Activated CD8-positive, alpha-beta memory T cell treated with anti-CD3 and anti-CD28 coated beads, Interleukin-2, amount 50 U/mL, for 1 hour (primary cell): ENCODE data around the gene BCL2L12.
"Not testable (repeated sequence)": the region's sequence is repeated elsewhere in the genome, so short reads cannot be mapped to it uniquely, and the experiment has no call there.

Experiments used
- DNase-seq: peaks from one replicate; pipeline ENCODE4 v3.0.0-alpha.2; 2020; ENCODE audit errors: extremely low read depth

Gene BCL2L12, protein sequence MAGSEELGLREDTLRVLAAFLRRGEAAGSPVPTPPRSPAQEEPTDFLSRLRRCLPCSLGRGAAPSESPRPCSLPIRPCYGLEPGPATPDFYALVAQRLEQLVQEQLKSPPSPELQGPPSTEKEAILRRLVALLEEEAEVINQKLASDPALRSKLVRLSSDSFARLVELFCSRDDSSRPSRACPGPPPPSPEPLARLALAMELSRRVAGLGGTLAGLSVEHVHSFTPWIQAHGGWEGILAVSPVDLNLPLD

DNA sequence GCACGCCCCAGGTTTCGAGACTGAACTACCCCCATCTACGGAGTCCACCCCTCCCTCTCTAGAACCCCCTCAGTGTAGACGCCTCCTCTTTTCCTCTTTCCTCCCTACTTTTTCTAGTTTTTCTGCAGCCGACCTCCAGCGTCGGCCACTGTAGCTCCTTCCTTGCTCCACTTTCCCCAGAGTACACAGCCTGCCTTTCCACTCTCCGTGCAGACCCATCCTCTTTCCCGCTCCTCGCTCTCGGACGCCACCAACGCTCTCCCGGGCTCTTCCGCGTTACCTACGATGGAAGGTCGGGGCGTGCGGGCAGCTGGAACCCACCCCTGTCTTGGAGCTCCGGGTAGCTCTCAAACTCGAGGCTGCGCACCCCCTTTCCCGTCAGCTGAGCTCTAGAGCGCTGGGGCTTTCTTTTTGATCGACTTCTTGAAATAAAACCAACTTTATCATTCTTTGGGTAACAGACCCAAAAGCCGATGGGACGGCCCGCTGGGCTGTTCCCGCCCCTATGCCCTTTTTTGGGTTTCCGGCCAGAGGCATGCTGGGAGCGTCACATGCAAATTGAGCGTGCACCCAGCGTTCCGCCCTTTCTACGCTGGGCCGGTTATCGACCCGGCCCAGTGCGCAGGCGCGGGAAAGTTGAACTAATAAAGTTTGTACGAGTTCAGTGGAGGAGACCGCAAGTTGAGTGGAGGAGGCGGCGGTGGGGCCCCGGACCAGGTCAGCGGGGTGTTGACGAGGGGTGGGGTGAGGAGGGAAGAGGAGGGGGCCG lies at the start of gene BCL2L12, which contains the start of gene IRF3:
Gene BCL2L12, plus strand, starts transcription at position 583 of the 769 bp plus-strand sequence. CDS start 760 bp downstream, outside the sequence.
Gene IRF3, minus strand, starts transcription at position 507 of the 769 bp plus-strand sequence. CDS start 1,019 bp downstream, outside the sequence.
- DNase-seq = peak; percentile 97

DNA sequence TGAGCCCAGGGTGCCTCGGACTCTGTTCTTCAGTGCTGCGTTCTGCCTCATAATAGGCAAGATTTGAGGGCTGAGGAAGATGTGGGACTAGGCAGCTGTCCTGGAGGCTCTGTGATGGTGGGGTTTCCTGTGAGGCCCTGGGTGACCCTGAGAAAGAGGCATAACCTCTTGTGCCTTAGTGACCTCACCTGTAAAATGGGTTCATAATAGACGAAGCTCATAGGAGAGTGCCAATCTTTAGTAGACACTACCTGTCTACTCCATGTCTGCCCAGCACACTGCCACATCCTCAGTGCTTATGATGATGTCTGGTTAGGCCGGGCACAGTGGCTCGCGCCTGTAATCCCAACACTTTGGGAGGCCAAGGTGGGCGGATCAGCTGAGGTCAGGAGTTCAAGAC lies 49.2 kb upstream of the BCL2L12 start:
- DNase-seq = no peak

DNA sequence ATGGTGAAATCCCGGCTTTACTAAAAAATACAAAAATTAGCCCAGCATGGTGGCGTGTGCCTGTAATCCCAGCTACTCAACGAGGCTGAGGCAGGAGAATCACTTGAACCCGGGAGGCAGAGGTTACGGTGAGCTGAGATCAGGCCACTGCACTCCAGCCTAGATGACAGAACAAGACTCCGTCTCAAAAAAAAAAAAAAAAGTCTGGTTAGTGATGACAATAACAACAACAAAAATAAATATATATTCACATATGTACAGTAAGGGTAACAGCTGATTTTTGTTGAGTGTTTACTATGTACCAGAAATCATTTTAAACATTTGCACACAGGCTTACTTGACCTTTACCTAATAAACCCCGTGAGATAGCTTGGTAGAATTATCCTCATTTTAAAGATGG lies 48.8 kb upstream of the BCL2L12 start:
- DNase-seq = no peak

DNA sequence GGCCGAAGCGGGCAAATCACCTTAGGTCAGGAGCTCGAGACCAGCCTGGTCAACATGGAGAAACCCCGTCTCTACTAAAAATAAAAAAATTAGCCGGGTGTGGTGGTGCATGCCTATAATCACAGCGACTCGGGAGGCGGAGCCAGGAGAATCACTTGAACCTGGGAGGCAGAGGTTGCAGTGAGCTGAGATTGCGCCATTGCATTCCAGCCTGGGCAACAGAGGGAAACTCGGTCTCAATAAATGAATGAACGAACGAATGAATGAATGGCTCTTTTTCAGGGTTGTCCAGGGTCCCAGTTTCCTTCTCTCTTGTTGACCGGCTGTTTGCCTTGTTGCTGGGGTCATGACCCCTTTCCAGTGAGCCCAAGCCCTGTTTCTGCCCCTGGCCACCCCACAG lies 47.9 kb upstream of the BCL2L12 start:
- not testable (repeated sequence) for DNase-seq

DNA sequence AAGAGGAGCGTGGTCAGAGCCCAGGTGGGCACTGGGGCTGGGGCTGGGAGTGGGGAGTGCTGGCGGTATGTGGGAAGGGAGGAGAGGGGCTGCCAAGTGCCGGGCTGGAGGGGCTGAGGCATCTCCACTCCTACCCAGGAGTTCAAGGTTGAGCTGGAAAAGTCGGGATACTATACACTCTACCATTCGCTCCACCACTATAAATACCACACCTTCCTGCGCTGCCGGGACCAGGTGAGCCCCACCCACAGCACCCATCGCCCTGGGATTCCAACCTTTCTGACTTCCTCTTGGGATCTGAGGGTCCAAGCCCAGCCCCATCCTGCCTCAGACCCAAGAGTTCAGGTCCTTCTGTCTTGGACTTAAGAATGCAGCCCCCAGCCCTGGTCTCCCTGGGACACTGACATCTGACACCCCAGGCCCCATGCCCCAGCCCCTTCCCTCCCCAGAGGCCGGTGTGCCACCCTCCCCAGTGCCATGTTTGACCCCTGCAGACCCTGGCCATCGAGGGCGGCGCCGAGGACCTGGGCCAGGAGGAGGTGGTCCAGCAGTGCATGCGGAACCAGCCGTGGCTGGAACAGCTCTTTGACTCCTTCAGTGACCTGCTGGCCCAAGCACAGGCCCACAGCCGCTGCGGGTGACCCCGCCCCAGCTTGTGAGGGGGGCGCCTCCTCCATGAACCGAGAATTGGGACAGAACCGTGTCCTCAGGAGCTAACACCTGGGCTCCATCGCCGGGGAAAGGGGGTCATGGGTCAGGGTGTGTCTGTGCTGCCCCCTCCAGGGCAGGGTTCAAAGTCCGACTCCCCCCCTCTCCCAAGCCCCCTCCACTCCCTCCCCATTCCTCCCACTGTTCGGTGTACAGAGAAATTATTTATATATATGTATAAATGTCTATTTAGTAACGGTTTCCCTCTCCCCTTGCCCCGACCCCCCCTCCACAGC lies 40.5 kb upstream of the BCL2L12 start:
- no peak for DNase-seq

DNA sequence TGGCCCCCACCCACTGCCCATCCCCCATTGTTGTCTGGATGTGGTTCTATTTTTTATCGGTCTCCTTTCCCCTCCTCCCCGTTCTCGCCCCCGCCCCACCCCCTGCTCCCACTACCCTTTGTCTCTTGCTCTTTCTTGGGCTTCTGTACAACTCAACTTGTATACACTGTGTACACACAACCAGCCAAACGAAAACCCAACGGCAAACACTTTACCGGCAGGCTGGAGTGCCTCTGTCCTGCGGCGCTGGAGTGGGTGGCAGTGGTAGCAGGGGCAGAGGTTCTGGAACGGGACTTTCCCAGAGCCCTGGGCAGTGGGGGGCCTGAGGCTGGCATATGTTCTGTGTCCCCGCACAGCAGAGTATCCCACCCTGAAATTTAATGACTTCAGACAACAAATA lies 39.5 kb upstream of the BCL2L12 start:
- DNase-seq = no peak

DNA sequence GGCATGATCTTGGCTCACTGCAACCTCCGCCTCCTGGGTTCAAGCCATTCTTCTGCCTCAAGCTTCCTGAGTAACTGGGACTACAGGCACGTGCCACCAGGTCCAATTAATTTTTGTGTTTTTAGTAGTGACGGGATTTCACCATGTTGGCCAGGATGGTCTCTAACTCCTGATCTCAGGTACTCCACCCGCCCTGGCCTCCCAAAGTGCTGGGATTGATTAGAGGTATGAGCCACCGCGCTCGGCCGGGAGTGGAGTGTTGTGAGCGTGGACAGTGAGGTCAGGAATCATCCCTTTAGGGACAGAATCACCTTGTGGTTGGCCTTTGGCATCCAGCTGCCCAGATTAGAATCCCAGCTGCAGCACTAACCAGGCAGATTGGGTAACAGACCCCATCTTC lies 36.1 kb upstream of the BCL2L12 start:
- DNase-seq = no peak

DNA sequence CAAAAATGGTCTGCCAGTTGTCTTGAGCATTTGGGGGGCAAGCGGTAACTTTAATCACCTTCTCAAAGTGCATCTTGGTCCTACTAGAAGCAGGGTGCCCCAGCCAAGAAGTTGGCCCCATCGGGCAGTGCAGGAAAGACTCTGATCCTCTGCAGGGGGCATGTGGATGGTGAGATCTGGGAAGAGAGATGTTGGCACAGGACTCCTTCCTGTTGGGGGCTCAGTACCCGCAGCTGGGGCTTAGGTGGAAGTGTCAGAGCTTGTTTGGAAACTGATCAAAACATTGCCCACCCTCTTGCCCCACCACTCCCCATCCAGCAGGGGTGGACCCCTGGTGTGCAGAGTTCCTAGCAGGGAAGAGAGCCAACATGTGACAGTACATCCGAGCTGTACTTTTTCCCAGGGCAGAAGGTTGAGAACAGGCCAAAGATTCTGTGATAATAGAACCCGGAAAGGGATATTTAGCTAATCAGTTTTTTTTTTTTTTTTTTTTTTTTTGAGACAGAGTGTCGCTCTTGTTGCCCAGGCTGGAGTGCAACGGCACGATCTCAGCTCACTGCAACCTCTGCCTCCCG lies 34.6 kb upstream of the BCL2L12 start:
- DNase-seq = no peak

DNA sequence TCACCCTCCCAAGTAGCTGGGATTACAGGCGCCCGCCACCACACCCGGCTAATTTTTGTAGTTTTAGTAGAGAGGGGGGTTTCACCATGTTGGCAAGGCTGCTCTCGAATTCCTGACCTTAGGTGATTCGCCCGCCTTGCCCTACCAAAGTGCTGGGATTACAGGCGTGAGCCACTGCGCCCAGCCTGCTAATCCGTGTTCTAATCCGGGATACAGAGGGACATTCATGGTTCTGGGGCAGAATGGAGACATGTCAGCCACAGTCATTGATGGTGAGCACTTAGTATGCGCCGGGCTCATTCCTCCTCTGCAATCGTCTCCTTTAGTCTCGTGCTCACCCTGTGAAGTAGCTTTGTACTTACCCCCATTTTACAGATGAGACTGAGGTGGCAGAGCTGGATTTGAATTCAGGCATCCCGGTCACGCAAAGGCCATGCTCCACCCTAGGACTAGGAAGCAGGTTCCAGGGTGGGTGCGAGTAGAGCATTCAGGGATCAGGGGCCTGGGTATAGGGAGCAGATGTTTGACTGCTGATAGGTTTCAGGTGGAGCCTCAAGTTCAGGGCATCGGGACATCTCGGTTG lies 34.0 kb upstream of the BCL2L12 start:
- DNase-seq = no peak

DNA sequence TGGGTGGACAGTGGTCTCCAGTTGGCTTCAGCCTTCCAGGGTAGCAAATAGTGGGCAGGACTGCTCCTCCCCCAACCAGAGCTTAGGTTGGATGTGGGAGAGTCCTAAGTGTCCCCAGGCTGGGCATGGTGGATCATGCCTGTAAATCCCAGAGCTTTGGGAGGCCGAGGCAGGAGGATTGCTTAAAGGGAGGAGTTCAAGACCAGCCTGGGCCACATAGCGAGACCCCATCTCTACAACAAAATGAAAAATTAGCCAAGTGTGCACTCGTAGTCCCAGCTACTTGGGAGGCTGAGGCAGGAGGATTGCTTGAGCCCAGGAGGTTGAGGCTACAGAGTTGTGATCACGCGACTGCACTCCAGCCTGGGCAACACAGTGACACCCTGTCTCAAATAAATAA lies 33.2 kb upstream of the BCL2L12 start:
- no peak for DNase-seq

DNA sequence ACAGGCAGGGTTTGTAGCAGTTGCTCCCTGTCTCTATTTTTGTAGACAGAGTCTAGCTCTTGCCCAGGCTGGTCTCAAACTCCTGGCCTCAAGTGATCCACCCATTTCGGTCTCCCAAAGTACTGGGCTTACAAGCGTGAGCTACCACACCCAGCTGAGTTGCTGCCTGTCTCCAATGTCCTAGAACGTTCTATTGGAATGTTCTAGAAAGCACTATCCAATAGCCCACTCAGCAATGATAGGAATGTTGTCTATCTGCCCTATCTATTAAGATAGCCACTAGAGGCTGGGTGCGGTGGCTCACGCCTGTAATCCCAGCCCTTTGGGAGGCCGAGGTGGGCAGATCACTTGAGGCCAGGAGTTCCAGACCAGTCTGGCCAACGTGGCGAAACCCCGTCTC lies 32.5 kb upstream of the BCL2L12 start:
- DNase-seq = not testable (repeated sequence)

DNA sequence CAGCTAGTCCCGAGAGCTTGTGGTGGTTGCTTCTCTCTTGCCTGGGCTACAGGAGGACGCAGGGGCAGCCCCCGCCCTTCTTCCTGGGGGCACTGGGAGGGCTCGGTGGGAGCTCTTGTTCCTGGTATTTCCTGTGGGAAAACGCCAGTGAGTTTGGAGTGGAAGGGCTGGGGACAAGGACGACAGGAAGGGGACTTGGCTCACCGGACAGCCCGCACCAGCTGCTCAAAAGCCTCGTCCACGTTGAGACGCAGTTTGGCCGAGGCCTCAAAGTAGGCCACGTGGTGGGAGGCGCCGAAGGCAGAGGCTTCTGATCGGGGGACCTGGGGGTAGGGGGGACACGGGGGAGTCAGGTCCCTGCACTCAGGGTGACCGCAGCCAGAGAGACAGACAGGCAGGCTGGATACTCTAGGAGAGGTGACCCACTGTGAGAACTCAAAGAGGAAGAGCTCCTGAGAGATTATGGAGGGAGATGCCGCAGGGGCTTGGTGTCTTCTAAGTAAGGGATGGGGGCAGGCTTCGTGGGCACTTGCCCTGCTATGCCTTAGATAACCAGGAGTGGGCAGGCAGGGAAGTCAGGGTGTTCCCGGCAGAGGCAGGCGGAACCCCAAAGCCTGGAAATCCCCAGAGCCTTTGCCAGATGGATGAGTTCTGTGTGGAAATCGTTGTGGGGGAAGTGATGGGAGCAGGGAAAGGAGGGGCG lies 30.1 kb upstream of the BCL2L12 start:
- DNase-seq = no peak

DNA sequence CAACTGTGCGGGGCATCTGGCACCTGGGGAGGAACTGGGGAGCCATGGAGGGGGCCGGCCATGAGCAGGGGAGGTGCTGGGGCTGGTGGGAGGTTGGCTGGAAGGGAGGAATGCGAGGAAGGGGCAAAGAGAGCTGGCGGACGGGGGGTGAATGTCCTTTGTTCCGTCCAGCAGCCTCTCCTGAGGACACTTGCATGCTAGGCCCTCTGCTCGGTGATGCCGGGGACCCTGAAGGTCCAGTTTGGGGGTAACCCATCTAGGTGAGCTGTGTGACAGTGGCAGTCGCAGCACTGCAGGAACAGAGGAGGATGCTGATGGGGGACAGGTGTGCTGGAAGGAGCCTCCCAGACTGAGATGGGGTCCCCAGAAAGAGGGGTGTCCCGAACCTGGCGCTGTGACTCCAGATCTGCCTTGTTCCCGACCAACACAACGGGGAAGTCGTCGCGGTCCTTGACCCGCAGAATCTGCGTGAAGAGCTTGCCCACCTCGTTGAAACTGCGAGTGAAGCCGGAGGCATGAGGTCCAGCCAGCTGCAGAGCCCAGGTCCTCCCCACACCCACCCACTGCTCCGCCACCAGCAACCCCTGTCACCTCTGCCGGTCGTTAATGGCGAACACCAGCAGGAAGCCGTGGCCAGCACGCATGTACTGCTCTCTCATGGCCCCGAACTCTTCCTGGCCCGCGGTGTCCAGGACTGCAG lies 29.4 kb upstream of the BCL2L12 start:
- DNase-seq = no peak

DNA sequence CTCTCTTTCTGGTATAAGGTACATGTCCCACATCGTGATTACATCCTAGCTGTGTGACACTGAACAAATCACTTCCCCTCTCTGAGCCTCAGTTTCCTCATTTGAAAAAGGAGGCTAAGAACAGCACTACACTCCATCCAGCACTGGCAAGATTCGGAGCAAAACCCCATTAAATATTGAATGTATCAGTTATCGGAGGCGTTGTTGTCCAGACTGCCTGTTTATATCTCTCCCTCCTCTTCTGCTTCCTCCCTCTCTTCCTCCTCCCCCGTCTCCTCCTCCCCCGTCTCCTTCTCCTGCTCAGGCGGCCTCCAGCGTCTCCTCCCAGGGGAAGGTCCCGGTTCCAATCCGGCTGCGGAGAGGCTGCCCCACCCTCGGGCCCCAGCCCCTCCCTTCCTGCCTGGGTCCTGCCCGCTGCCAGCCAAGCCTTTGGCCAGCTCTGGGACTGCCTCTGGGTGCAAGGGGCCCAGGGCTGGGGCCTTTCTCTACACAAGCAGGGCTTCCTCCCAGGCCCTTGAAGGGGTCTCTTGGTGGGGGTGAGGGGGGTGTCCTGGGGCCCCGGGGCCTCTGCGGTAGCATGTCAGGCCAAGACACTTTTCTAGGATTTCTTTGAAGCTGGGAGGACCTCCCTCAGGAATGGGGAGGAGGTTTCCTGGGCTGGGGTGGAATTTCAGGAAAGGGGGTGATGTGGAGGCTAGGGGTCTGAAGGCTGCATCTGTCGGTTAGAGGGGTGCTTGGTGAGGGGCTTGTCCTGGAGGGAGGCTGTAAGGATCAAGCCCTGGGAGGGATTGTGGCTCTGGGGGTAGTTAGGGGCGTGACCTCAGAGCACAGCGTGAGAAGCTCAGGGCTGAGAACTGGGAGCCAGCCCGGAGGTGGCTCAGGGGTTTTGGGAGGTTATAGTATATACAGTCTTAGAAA lies 27.7 kb upstream of the BCL2L12 start:
- DNase-seq = no peak

DNA sequence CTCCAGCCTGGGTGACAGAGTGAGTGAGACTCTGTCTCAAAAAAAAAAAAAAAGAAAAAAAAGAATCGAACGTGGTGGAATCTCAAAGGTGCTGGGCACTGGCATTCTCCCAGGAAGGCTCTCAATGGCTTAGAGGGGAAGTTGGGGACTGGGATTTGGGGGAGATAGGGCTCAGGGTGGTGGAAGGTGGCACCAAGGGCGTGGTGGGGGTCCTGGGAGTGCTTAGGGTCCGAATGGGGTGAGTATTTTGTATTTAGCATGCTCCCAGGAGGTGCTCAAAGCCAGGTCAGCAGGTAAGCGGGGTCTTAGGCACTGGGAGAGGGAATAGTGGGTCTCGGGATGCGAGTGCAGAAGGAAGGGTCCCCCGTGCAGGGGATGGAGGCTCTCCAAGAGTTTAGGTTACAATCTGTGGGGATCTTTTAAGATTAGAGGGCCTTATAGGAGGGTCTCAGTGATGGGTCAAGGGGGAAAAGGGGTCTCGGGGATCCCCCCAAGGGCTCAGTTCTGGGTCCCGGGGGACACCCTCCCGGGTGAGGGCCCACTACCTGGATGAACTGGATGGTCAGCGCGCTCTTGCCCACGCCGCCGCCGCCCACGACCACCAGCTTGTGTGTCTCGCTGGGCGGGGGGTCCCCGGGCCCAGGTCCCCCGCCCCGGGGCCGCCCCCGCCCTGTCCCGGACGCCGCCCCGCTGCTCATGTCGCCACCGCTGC lies 26.2 kb upstream of the BCL2L12 start:
- no peak for DNase-seq

DNA sequence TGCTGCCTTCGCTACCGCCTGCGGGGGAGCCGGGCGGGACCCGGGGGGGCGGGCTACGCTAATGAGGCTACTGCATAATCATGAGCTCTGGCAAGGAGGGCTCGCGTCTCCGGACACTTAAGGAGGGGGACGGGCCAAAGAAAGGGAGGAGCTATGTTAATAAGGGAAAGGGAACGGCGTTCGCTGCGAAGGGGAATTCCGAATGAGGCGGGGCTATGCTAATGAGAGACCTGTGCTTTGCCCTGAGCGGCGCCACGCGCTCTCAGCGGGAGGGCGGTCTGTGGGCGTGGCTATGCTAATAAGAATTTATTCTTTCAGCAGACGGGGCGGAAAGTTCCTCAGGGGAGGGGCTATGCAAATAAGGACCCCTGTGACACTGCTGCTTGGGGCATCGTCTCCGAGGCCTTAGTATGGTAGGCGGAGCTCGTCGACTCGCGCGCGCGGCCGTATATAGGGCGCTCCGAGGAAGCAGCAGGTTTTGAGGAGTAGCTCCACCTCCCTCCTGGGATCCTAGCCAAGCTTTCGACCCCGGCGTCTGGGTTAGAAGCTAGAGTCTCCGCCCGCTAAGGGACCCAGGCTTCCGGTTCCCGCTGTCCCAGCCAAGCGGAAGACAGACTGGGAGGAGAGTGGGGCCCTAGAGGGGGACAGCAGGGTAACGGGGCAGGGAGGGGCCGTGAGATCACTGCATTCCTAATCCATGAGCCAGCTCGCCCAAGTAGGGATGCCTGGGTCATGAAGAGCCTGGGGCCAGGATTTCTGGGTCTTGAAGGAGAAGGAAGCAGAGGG lies 25.4 kb upstream of the BCL2L12 start, which contains the start of gene RRAS:
Gene RRAS, minus strand, starts transcription at position 31 of the 786 bp plus-strand sequence. CDS start 45 bp downstream, outside the sequence.
- peak; percentile 100 for DNase-seq
